B cell (primary cell): ENCODE results near the gene RNF213.

Source experiments
- CTCF ChIP-seq: fragments of 200-600 bp; IDR thresholded peaks from one replicate; pipeline ENCODE4 v1.8.0; 2022; ENCODE audit warnings: antibody characterized with exemption, mild to moderate bottlenecking
- EZH2 ChIP-seq: IDR thresholded peaks from 2 replicates; pipeline ENCODE4 v1.6.1; 2012; ENCODE audit warnings: borderline replicate concordance, low read depth, mild to moderate bottlenecking, moderate library complexity, low read length; ENCODE audit not compliant: insufficient read depth, poor library complexity, severe bottlenecking

DNA sequence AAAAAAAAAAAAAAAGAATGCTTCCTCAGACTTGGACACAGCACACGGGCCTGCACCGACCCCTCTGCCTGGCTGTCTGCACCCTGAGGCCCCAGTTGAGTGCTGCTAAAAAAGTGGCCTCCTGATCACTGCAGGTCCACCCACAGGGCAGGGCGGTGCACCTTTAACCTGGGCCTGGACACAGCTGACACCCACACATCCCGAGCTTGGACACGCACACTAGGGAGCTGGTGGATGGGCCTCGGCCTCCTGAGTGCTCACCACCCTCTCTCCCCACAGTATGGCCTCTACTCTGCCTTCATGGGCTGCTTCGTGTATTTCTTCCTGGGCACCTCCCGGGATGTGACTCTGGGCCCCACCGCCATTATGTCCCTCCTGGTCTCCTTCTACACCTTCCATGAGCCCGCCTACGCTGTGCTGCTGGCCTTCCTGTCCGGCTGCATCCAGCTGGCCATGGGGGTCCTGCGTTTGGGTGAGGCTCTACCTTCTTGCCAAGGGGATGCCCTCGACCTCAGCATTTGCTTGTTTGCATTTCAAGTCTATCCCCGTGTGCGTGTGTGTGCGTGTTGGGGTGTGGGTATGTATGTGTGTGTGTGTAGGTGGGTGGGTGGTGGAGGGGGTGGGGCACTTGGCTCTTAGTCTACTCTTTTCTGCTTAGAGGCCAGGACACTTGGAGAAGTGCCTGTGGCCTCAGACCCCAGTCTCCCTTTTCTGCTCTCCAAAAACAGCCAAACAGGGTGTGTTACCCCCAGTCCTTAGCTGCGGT lies 38.1 kb upstream of the RNF213 start:
- TF ChIP-seq CTCF (no peak), EZH2 (no peak)
